Endothelial cell of umbilical vein (primary cell): Measurements from ENCODE around the gene FRMPD3. TPM values are rescaled to one million over a fixed set of nuclear protein-coding genes. Genes with fewer than 3 reads are reported as not detected.

ENCODE experiments used
- BruUV-seq: library from RNA; stranded (reverse); fragments of 400-500 nt; replicated peaks from 2 replicates; lab custom pipeline; 2021; lab: Mats Ljungman, UMichigan
- CTCF ChIA-PET: fragments of 300-600, 350-600 bp; sonication (Branson Sonifier 250); formaldehyde crosslinking; loops from one replicate; lab custom pipeline; 2021; ENCODE audit warnings: antibody characterized with exemption, inconsistent platforms; lab: Charles Lee
- POLR2A ChIA-PET: fragments of 300-600, 350-600 bp; sonication (Branson Sonifier 250); formaldehyde crosslinking; loops from one replicate; lab custom pipeline; 2021; ENCODE audit warnings: antibody characterized with exemption, inconsistent platforms; lab: Charles Lee
- DNase-seq: peaks from one replicate; pipeline ENCODE4 v3.0.0-alpha.2; 2011; ENCODE audit warnings: low read depth, low spot score
- FAIRE-seq: peaks from 2 replicates; lab custom pipeline; 2011; peaks lifted over from hg19 to GRCh38; lab: Jason Lieb, UNC
- H2AFZ ChIP-seq: 2 replicates; pipeline ENCODE4 v1.6.0; 2012; ENCODE audit warnings: low read depth, low read length, control low read depth, inconsistent platforms
- H3K27ac ChIP-seq: 2 replicates; pipeline ENCODE4 v1.5.1; 2011; ENCODE audit warnings: low read depth, mild to moderate bottlenecking, control low read depth, low read length, moderate library complexity; ENCODE audit not compliant: insufficient read depth
- H3K27me3 ChIP-seq, 2 experiments: 2 replicates each; pipeline versions ENCODE4 v1.6.0 to v1.6.1; 2011; ENCODE audit warnings: low read length in 2 of 2, mixed read lengths in 1 of 2; ENCODE audit not compliant: control insufficient read depth in 2 of 2, insufficient read depth in 2 of 2
- H3K36me3 ChIP-seq, 2 experiments: 2 replicates in 1 of 2; 3 replicates in 1 of 2; pipeline ENCODE4 v1.5.1; 2011; ENCODE audit warnings: low read length in 2 of 2, mild to moderate bottlenecking in 1 of 2, moderate library complexity in 1 of 2; ENCODE audit not compliant: control insufficient read depth in 2 of 2, insufficient read depth in 2 of 2; ENCODE audit errors: extremely low read depth in 1 of 2
- H3K4me1 ChIP-seq: 3 replicates; pipeline ENCODE4 v1.5.1; 2011; ENCODE audit warnings: mild to moderate bottlenecking, low read length; ENCODE audit not compliant: control insufficient read depth, insufficient read depth; ENCODE audit errors: extremely low read depth
- H3K4me2 ChIP-seq: 2 replicates; pipeline ENCODE4 v1.6.1; 2011; ENCODE audit warnings: low read length, control low read depth, mixed read lengths; ENCODE audit not compliant: insufficient read depth
- H3K4me3 ChIP-seq, 3 experiments: fragments of 200-600 bp in 1 of 3; sonication (generic), shearing (Covaris generic) in 1 of 3; replicated peaks in 1 of 3; 2 replicates each; pipeline ENCODE4 v1.5.1; 2011 to 2016; ENCODE audit warnings: control low read depth in 3 of 3, low read length in 3 of 3, mild to moderate bottlenecking in 2 of 3, inconsistent platforms in 1 of 3, low read depth in 1 of 3, moderate library complexity in 1 of 3; ENCODE audit not compliant: insufficient read depth in 1 of 3
- H3K79me2 ChIP-seq: 2 replicates; pipeline ENCODE4 v1.6.0; 2012; ENCODE audit warnings: low read length, inconsistent platforms; ENCODE audit not compliant: control insufficient read depth, insufficient read depth
- H3K9ac ChIP-seq: replicated peaks from 2 replicates; pipeline ENCODE3; 2011; ENCODE audit warnings: low read length, control low read depth; ENCODE audit not compliant: insufficient read depth; ENCODE audit errors: extremely low read depth
- H3K9me1 ChIP-seq: replicated peaks from 3 replicates; pipeline ENCODE4 v1.6.0; 2011; ENCODE audit warnings: mild to moderate bottlenecking, low read length; ENCODE audit not compliant: control insufficient read depth, insufficient read depth; ENCODE audit errors: extremely low read depth
- H3K9me3 ChIP-seq: replicated peaks from 2 replicates; pipeline ENCODE4 v1.5.1; 2012; ENCODE audit warnings: low read length, inconsistent platforms; ENCODE audit not compliant: control insufficient read depth, insufficient read depth
- H4K20me1 ChIP-seq: replicated peaks from 2 replicates; pipeline ENCODE3; 2011; ENCODE audit warnings: mild to moderate bottlenecking, low read length; ENCODE audit not compliant: control insufficient read depth, insufficient read depth; ENCODE audit errors: extremely low read depth
- CTCF ChIP-seq, 2 donors: IDR thresholded peaks; 1 replicate in 1 of 2; 2 replicates in 1 of 2; pipeline ENCODE4 v1.5.1; 2011; ENCODE audit warnings: low read length in 2 of 2, mild to moderate bottlenecking in 2 of 2, moderate library complexity in 2 of 2, control low read depth in 1 of 2, inconsistent platforms in 1 of 2, low read depth in 1 of 2; ENCODE audit not compliant: insufficient read depth in 1 of 2; ENCODE audit errors: extremely low read depth in 1 of 2
- EZH2 ChIP-seq: IDR thresholded peaks from 2 replicates; pipeline ENCODE4 v1.6.1; 2012; ENCODE audit warnings: borderline replicate concordance, low read depth, mild to moderate bottlenecking, moderate library complexity, low read length, inconsistent platforms; ENCODE audit not compliant: severe bottlenecking
- FOS ChIP-seq: IDR thresholded peaks from 2 replicates; pipeline ENCODE4 v1.6.1; 2011; ENCODE audit warnings: mild to moderate bottlenecking, low read length, moderate library complexity, borderline replicate concordance; ENCODE audit not compliant: insufficient read depth
- GATA2 ChIP-seq: IDR thresholded peaks from 2 replicates; pipeline ENCODE4 v1.7.0; 2011; ENCODE audit warnings: low read depth, mild to moderate bottlenecking, moderate library complexity, mixed read lengths, low read length; ENCODE audit not compliant: insufficient read length, insufficient read depth
- JUN ChIP-seq: IDR thresholded peaks from 2 replicates; pipeline ENCODE4 v1.6.1; 2011; ENCODE audit warnings: borderline replicate concordance, low read depth; ENCODE audit not compliant: insufficient read length, insufficient read depth
- MYC ChIP-seq: IDR thresholded peaks from one replicate; pipeline ENCODE4 v1.6.1; 2011; ENCODE audit warnings: mild to moderate bottlenecking, low read depth, low read length
- POLR2A ChIP-seq: IDR thresholded peaks from 2 replicates; pipeline ENCODE4 v1.6.1; 2012; ENCODE audit warnings: low read depth, mild to moderate bottlenecking, control low read depth, low read length
- POLR2AphosphoS5 ChIP-seq: IDR thresholded peaks from 2 replicates; pipeline ENCODE4 v1.6.1; 2012; ENCODE audit warnings: low read depth, mild to moderate bottlenecking, control low read depth, low read length, moderate library complexity; ENCODE audit not compliant: insufficient read depth
- dilution Hi-C: fragments of 300-500 bp; cut with MboI; formaldehyde crosslinking; loops from one replicate; pipeline ENCODE4 v1.15.0; 2019; ENCODE audit warnings: low sequenced_read_pairs; ENCODE audit not compliant: extremely low pct_ligation_motif_present
- intact Hi-C: fragments of 100-400 bp; cut with micrococcal nuclease; formaldehyde crosslinking; loops from one replicate; pipeline ENCODE4 v1.10.0; 2022
- polyA plus RNA-seq, 4 experiments: library from polyadenylated mRNA; depleted of rRNA in 3 of 4; stranded (reverse) in 3 of 4; unstranded in 1 of 4; fragments of >200 nt; gene quantifications; 2 replicates each; pipeline versions ENCODE4 v1.2.1 to v1.2.3, GENCODE V29; 2011 to 2012; ENCODE audit warnings: missing spikeins in 1 of 4
- total RNA-seq: library from RNA; stranded (reverse); gene quantifications from 2 replicates; pipeline ENCODE4 v1.2.3, GENCODE V29; 2021
- TF ChIP-seq, protein P1 (sequence below): IDR thresholded peaks from 2 replicates; pipeline ENCODE4 v1.6.1; 2011; ENCODE audit not compliant: insufficient read depth, insufficient read length

FRMPD3 gene
- total and polyA plus RNA-seq, 2 donors (not counting 3 experiments of a cell fraction or from before 2014, with no cell fraction given) = not detected

- no peak for FAIRE-seq
- Histone ChIP-seq H3K4me3 (no peak overlapping the region), H3K27me3 (no peaks in the 10 kb centered on the region), H3K27ac (no peak overlapping the region), H2AFZ (no peak overlapping the region), H3K79me2 (no peaks in the 10 kb centered on the region), H3K9me3 (no peaks in the 10 kb centered on the region), H3K4me2 (no peak overlapping the region), H3K4me1 (no peaks in the 10 kb centered on the region), H3K36me3 (no peaks in the 10 kb centered on the region), H4K20me1 (no peaks in the 10 kb centered on the region), H3K9ac (no peak overlapping the region), H3K9me1 (no peaks in the 10 kb centered on the region)
- POLR2A ChIA-PET = interaction anchor here (0.7 kb wide), 1 partner anchor 529 kb away, joined by 3 read pairs; no protein-coding TSS in a partner anchor
- CTCF ChIA-PET = no interaction called here
- BruUV-seq = no TSS peak
- no peak for DNase-seq
- intact Hi-C loops = no loop called here
- dilution Hi-C loops = no loop called here
- TF ChIP-seq GATA2 = no peak
- TF ChIP-seq MYC = no peak
- TF ChIP-seq POLR2A = no peak
- no peak for TF ChIP-seq CTCF (IDR thresholded peaks at IDR 0.05; ENCODE audit: extremely low read depth in 1 of 2, insufficient read depth in 1 of 2, low read depth in 1 of 2, low read length in 2 of 2)
- TF ChIP-seq FOS = no peak
- no peak for TF ChIP-seq EZH2
- TF ChIP-seq POLR2AphosphoS5 = no peak
- TF ChIP-seq JUN = no peak
- TF ChIP-seq, protein P1, sequence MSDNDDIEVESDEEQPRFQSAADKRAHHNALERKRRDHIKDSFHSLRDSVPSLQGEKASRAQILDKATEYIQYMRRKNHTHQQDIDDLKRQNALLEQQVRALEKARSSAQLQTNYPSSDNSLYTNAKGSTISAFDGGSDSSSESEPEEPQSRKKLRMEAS = no peak
These were observed 17.8 kb downstream of the FRMPD3 start for GRCh38 chrX:107467271-107467670.
